ENCODE data around the gene PI16.

DNA sequence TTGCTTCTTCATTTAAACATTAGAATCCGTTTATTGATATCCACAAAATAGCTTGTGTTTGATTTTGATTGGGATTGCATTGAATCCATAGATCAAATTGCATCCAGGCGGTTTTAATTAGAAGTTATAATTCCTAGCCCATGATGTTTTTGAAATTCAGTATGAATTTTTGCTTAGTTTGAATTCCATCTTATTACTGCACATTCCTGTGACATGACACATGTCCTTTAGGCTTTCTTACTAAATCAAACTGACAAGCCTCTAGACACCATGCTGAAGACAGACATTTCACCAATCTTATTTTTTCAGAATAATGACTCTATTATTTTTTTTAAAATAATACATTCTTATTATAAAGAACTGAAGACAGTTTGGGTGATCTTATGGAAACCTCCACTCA, 21.4 kb upstream of the PI16 start:
- TF ChIP-seq, protein P1, sequence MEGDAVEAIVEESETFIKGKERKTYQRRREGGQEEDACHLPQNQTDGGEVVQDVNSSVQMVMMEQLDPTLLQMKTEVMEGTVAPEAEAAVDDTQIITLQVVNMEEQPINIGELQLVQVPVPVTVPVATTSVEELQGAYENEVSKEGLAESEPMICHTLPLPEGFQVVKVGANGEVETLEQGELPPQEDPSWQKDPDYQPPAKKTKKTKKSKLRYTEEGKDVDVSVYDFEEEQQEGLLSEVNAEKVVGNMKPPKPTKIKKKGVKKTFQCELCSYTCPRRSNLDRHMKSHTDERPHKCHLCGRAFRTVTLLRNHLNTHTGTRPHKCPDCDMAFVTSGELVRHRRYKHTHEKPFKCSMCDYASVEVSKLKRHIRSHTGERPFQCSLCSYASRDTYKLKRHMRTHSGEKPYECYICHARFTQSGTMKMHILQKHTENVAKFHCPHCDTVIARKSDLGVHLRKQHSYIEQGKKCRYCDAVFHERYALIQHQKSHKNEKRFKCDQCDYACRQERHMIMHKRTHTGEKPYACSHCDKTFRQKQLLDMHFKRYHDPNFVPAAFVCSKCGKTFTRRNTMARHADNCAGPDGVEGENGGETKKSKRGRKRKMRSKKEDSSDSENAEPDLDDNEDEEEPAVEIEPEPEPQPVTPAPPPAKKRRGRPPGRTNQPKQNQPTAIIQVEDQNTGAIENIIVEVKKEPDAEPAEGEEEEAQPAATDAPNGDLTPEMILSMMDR (IDR thresholded peaks at IDR 0.05): no peak
- TF ChIP-seq POLR2A (IDR thresholded peaks at IDR 0.05): no peak
- no peak for TF ChIP-seq EP300 (IDR thresholded peaks at IDR 0.05)

Measured in ovary (tissue), 3 donors.